Thoracic aorta (tissue), 2 donors: ENCODE measurements around the gene CMIP. TPM values are rescaled to one million over a fixed set of nuclear protein-coding genes. Genes with fewer than 3 reads are reported as not detected.

Source experiments
- ATAC-seq: fragments of 150-250 bp; one replicate; pipeline ENCODE4 v1.8.0; 2017; ENCODE audit warnings: low read depth; ENCODE audit not compliant: insufficient number of reproducible peaks, low FRiP score
- DNase-seq: peaks from one replicate; pipeline ENCODE4 v3.0.0-alpha.2; 2020; ENCODE audit warnings: low spot score
- H3K27ac ChIP-seq, 2 donors: fragments of 200-600 bp; sonication (generic); 1 replicate in 1 of 2; 2 replicates in 1 of 2; pipeline ENCODE4 v1.5.1; 2016; ENCODE audit warnings: mild to moderate bottlenecking in 2 of 2, moderate library complexity in 2 of 2
- H3K27me3 ChIP-seq: fragments of 200-600 bp; sonication (generic); replicated peaks from 2 replicates; pipeline ENCODE4 v1.6.0; 2016; ENCODE audit warnings: mild to moderate bottlenecking; ENCODE audit not compliant: insufficient read depth
- H3K36me3 ChIP-seq: fragments of 200-600 bp; sonication (generic); one replicate; pipeline ENCODE4 v1.5.1; 2016
- H3K4me1 ChIP-seq, 2 donors: fragments of 200-600 bp; sonication (generic); 1 replicate in 1 of 2; 2 replicates in 1 of 2; pipeline versions ENCODE4 v1.5.1 to v1.6.0; 2016; ENCODE audit warnings: low read depth in 2 of 2, mild to moderate bottlenecking in 1 of 2; ENCODE audit not compliant: control insufficient read depth in 1 of 2
- H3K4me3 ChIP-seq: fragments of 200-600 bp; sonication (generic); 2 replicates; pipeline ENCODE4 v1.5.1; 2016; ENCODE audit warnings: mild to moderate bottlenecking
- H3K9me3 ChIP-seq: fragments of 200-600 bp; sonication (generic); 2 replicates; pipeline ENCODE4 v1.5.1; 2016
- CTCF ChIP-seq: fragments of 200-600 bp; sonication (generic); IDR thresholded peaks from one replicate; pipeline ENCODE4 v1.5.1; 2019; ENCODE audit warnings: antibody characterized with exemption
- total RNA-seq, 2 donors: library from RNA; depleted of rRNA; stranded (reverse); fragments of >200 nt; gene quantifications; one replicate each; pipeline versions ENCODE4 v1.1.0 to v1.2.3, GENCODE V29; 2016

Gene CMIP
- total RNA-seq, 2 donors from 2014 or later, result 20.8 to 46.8 TPM

- Histone ChIP-seq H3K9me3 (no peaks in the 10 kb centered on the region), H3K4me1 (peaks cover 8 to 24% of the 10 kb centered on the region in 2 donors), H3K36me3 (no peaks in the 10 kb centered on the region), H3K27ac (no peak overlapping the region), H3K4me3 (no peak overlapping the region), H3K27me3 (no peaks in the 10 kb centered on the region)
- no peak for TF ChIP-seq CTCF
- DNase-seq (no peak), ATAC-seq (no peak)
Measured at GRCh38 chr16:81550432-81550808, 105.8 kb downstream of the CMIP start.

GRCh38 chr16:81551151-81551808 is 106.7 kb downstream of the CMIP start:
- Histone ChIP-seq H3K36me3 (no peaks in the 10 kb centered on the region), H3K9me3 (no peaks in the 10 kb centered on the region), H3K27me3 (no peaks in the 10 kb centered on the region), H3K27ac (no peak overlapping the region), H3K4me3 (no peak overlapping the region), H3K4me1 (peaks cover 8 to 24% of the 10 kb centered on the region in 2 donors)
- no peak for TF ChIP-seq CTCF
- ATAC-seq, result no peak
- no peak for DNase-seq

DNA sequence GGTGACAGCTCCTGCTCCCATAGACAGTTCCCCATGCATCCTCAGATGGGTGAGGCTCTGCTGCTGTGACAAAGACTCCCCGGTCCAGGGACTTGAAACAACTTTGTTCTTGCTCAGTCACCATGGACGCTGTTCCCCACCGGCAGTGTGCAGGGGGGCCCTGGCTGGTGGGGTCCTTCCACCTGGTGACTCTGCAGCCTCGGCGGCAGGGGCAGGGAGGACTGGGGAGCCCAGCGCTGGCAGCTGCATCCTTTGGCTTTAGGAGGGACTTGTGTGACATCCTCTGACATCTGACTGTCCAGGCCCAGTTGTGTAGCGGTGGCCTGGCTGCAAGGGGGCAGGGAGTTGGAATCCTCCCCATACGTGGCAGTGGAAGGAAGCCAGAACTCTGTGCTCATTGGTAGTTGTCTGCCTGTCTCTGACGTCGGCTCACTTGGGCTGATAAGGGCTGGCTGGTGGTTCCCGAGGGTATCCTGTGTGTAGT is 107.3 kb downstream of the CMIP start:
- Histone ChIP-seq H3K4me1 (peaks cover 8 to 24% of the 10 kb centered on the region in 2 donors), H3K27me3 (no peaks in the 10 kb centered on the region), H3K27ac (no peak overlapping the region), H3K36me3 (no peaks in the 10 kb centered on the region), H3K4me3 (no peak overlapping the region), H3K9me3 (no peaks in the 10 kb centered on the region)
- DNase-seq, result no peak
- ATAC-seq, result no peak
- TF ChIP-seq CTCF, result no peak

DNA sequence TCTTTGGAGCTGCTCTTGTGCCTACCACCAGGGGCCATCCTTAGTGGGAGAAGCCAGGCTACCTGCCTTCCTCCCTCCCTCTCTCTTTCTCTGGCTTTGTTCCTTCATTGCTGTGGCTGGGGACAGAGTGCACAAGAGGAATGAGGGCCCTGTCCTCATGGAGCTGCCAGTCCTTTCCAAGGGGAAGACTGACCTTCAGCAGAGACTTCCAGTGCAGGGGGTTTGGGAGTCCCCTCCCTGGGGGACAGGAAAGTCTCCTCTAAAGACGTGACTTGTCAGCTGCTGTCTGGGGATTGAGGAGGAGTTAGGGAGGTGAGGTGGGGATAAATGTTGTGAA is 108.1 kb downstream of the CMIP start:
- DNase-seq (no peak), ATAC-seq (no peak)
- no peak overlapping the region for H3K27ac ChIP-seq

More for the DNA sequence above, 108.1 kb downstream of the CMIP start:
- TF ChIP-seq CTCF, result no peak
- Histone ChIP-seq H3K27me3 (no peaks in the 10 kb centered on the region), H3K36me3 (no peaks in the 10 kb centered on the region), H3K9me3 (no peaks in the 10 kb centered on the region), H3K4me3 (no peak overlapping the region), H3K4me1 (peaks cover 8 to 24% of the 10 kb centered on the region in 2 donors)
